Measurements from ENCODE around the gene NID2. TPM values are rescaled to one million over a fixed set of nuclear protein-coding genes. Genes with fewer than 3 reads are reported as not detected.

NID2 gene
- total and polyA plus RNA-seq, 9 of the 15 experiments (the other 6 are each of a cell fraction or from before 2014, with no cell fraction given): 0.04 to 0.45 (median 0.16) TPM; not detected in 3

DNA sequence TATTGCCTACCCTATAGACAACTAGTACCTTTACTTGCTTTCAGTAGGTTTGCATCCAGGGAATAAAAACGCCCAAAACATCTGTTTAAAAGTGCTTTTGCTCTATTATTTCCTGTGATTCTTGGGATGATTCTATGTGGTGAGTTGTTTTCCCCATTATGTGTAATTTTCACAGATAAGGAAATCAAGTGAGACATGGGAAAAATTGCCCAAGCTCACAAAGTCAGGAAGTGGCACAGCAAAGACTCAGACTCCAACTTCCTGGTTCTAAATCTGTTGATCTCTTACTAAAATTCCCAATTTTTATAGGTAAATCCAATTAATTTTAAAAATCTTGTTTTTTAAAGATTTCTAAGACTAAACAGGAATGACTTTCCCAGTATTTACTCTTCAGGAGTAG, 39.0 kb downstream of the NID2 start (continued):
- TF ChIP-seq, protein P1, sequence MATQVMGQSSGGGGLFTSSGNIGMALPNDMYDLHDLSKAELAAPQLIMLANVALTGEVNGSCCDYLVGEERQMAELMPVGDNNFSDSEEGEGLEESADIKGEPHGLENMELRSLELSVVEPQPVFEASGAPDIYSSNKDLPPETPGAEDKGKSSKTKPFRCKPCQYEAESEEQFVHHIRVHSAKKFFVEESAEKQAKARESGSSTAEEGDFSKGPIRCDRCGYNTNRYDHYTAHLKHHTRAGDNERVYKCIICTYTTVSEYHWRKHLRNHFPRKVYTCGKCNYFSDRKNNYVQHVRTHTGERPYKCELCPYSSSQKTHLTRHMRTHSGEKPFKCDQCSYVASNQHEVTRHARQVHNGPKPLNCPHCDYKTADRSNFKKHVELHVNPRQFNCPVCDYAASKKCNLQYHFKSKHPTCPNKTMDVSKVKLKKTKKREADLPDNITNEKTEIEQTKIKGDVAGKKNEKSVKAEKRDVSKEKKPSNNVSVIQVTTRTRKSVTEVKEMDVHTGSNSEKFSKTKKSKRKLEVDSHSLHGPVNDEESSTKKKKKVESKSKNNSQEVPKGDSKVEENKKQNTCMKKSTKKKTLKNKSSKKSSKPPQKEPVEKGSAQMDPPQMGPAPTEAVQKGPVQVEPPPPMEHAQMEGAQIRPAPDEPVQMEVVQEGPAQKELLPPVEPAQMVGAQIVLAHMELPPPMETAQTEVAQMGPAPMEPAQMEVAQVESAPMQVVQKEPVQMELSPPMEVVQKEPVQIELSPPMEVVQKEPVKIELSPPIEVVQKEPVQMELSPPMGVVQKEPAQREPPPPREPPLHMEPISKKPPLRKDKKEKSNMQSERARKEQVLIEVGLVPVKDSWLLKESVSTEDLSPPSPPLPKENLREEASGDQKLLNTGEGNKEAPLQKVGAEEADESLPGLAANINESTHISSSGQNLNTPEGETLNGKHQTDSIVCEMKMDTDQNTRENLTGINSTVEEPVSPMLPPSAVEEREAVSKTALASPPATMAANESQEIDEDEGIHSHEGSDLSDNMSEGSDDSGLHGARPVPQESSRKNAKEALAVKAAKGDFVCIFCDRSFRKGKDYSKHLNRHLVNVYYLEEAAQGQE (IDR thresholded peaks at IDR 0.05; ENCODE audit: borderline replicate concordance): no peak
- TF ChIP-seq, protein P1 (CRISPR knock-in tag; IDR thresholded peaks at IDR 0.05; ENCODE audit: low read depth): no peak
- TF ChIP-seq MXI1 (IDR thresholded peaks at IDR 0.05; ENCODE audit: low read depth, low read length) (no peak), CHCHD3 (CRISPR knock-in tag; IDR thresholded peaks at IDR 0.05) (no peak), HSF4 (CRISPR knock-in tag; IDR thresholded peaks at IDR 0.05; ENCODE audit: borderline replicate concordance) (no peak), CBX5 (IDR thresholded peaks at IDR 0.05; ENCODE audit: borderline replicate concordance, low read depth) (no peak), DLX4 (CRISPR knock-in tag; IDR thresholded peaks at IDR 0.05) (no peak), ZNF239 (CRISPR knock-in tag; IDR thresholded peaks at IDR 0.05) (no peak), TAF15 (IDR thresholded peaks at IDR 0.05; ENCODE audit: low read depth, low read length) (no peak), MCM2 (IDR thresholded peaks at IDR 0.05; ENCODE audit: low read depth) (no peak), BCOR (IDR thresholded peaks at IDR 0.05) (no peak)
- TF ChIP-seq, protein P2, sequence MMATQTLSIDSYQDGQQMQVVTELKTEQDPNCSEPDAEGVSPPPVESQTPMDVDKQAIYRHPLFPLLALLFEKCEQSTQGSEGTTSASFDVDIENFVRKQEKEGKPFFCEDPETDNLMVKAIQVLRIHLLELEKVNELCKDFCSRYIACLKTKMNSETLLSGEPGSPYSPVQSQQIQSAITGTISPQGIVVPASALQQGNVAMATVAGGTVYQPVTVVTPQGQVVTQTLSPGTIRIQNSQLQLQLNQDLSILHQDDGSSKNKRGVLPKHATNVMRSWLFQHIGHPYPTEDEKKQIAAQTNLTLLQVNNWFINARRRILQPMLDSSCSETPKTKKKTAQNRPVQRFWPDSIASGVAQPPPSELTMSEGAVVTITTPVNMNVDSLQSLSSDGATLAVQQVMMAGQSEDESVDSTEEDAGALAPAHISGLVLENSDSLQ (IDR thresholded peaks at IDR 0.05): no peak
- TF ChIP-seq, protein P3, sequence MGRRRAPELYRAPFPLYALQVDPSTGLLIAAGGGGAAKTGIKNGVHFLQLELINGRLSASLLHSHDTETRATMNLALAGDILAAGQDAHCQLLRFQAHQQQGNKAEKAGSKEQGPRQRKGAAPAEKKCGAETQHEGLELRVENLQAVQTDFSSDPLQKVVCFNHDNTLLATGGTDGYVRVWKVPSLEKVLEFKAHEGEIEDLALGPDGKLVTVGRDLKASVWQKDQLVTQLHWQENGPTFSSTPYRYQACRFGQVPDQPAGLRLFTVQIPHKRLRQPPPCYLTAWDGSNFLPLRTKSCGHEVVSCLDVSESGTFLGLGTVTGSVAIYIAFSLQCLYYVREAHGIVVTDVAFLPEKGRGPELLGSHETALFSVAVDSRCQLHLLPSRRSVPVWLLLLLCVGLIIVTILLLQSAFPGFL (CRISPR knock-in tag; IDR thresholded peaks at IDR 0.05): no peak

Data from K562 (cell line).